HPDE6-E6E7 (cell line): Measurements from ENCODE around the gene OCIAD1.
"Not testable (repeated sequence)": the region's sequence is repeated elsewhere in the genome, so short reads cannot be mapped to it uniquely, and the experiment has no call there.

Experiments used
- DNase-seq: peaks from one replicate; pipeline ENCODE4 v3.0.0; 2011; ENCODE audit warnings: missing footprints; ENCODE audit errors: extremely low spot score

The OCIAD1 gene

DNA sequence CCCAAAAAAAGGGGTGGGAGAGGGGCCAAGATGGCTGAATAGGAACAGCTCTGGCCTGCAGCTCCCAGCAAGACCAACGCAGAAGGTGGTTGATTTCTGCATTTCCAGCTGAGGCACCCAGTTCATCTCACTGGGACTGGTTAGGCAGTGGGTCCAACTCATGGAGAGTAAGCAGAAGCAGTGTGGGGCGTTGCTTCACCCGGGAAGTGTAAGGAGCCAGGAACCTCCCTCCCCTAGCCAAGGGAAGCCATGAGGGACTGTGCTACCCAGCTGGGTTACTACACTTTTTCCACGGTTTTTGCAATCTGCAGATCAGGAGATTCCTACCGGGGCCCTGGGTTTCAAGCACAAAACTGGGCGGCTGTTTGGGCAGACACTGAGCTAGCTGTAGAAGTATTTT is 13.9 kb upstream of the OCIAD1 start:
- no peak for DNase-seq

DNA sequence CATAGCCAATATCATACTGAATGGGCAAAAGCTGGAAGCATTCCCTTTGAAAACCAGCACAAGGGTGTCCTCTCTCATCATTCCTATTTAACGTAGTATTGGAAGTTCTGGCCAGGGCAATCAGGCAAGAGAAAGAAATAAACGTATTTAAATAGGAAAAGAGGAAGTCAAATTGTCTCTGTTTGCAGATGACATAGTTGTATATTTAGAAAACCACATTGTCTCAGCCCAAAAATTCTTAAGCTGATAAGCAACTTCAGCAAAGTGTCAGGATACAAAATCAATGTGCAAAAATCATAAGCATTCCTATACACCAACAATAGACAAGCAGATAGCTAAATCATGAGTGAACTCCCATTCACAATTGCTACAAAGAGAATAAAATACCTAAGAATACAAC is 9.5 kb upstream of the OCIAD1 start:
- not testable (repeated sequence) for DNase-seq

- DNase-seq: no peak
These were observed 3.3 kb upstream of the OCIAD1 start for GRCh38 chr4:48827622-48828021.

- no peak for DNase-seq
These were observed 693 bp downstream of the OCIAD1 start for GRCh38 chr4:48831532-48832030.

DNA sequence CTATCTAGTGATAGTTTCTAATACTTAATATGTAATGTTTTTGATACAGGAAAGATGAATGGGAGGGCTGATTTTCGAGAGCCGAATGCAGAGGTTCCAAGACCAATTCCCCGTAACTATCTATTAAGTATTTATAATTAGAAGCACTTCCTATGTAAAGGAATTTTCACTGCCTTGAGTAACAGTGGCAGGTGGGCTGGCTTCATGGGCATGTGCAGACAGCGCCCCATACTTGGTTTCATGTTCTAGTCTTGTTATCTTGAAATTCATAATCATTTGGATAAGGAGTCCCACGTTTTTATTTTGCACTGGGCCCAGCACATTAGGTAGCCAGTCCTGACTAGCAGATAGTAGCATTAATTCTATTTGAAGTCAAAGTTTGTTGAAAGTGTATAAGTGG is 1.7 kb downstream of the OCIAD1 start:
- DNase-seq: no peak

DNA sequence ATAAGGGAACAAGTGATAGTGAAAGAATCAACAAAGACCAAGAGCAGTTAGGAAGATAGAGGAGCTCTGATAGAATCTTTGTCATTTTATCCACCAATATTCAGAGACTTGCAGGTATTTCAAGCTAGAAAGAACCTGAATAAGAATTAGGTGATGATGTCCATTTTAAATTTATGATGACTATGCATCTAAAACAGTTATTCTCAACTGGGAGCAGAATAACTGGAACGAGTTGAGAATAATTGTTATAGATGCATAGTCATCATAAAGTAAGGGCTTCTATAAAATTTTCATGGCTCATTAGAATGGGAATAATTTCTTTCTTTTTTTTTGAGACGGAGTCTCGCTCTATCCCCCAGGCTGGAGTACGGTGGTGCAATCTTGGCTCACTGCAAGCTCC is 5.8 kb downstream of the OCIAD1 start:
- DNase-seq: no peak

DNA sequence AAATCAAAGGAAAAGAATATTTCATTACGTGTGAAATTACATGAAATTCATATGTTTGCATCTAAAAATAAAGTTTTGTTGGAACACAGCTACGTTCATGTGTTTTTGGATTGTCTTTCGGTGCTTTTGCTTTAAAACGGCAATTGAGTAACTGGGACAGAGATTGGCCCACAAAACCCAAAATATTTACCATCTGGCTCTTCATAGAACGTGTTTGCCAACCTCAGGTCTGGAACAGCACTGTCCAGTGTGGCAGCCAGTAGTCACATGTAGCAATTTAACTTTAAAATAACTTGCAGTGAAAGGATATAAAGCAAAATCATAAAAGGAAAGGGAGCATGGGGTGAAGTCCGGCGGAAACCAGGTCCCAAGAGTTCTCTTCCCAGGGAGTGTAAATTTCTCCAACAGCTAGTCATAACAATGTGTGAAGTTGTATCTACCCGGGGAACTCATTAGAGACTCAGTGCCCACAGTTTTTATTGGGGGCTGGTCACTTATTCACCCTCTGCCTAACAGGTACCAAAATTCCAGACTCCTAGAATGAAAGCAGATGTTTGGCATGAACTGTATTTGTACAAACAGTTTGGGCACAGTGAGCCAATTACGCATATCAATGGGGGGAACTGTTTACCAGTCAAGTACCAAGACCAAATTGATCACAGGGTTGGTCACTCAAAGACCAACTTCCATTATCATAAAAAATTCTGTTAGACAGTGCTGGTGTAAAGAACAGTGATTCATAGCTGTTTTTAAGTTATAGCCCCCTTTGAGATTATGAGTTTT is 10.3 kb downstream of the OCIAD1 start:
- DNase-seq: no peak

DNA sequence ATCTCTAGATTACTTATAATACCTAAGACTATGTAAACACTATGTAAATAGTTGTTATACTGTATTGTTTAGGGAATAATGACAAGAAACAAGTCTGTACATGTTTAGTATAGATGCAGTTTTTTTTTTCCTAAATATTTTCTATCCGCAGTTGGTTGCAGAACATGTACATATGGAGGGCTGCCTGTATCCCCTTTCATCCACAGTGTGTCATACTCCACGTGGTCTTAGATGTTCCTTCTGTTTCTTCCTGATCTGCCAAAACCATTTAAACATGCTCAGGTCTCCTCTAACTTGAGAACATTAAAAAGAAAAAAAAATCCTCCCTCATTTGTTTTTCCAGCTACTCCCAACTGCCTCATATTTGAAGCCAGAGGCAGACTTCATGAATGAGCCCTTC is 14.0 kb downstream of the OCIAD1 start:
- DNase-seq: no peak

DNA sequence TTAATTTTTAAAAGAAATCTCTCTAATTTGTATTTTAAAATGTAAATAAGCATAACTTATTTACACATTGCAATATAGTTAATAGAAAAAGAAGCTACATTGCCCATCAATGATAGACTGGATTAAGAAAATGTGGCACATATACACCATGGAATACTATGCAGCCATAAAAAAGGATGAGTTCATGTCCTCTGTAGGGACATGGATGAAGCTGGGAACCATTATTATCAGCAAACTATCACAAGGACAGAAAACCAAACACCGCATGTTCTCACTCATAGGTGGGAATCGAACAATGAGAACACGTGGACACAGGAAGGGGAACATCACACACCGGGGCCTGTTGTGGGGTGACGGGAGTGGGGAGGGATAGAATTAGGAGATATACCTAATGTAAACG is 17.9 kb downstream of the OCIAD1 start:
- not testable (repeated sequence) for DNase-seq

- DNase-seq: no peak
These were observed 20.8 kb downstream of the OCIAD1 start for GRCh38 chr4:48851651-48852050.

DNA sequence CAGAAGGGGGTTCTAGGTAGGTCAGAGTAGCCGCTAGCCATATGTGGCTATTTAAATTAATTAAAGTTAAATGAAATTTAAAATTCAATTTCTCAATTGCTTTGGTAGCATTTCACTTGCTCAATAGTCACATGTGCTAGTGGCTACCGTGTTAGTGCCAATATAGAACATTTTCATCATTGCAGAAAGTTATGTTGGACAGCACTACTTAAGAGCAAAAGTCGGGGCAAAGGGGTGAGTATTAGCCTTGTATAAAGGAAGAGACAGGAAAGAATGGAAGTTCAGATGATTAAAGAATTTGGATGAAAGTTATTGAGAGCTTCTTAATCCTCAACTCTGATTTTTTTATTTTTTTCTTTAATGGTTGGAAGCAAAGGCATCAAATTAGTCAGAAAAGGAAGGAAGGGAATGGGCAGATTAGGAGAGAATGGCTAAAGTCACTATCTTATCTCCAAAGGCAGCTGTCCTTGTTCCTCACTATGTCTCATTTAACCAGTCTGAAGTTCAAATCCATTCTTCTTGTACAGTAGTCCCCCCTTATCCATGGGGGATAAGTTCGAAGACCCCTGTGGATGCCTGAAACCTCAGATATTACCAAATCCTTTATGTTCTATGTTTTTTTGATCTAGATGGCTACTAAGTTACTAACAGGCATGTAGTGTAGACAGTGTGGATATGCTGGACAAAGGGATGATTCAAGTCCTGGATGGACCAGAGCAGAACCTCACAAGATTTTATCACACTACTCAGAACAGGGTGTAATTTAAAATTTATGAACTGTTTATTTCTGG is 22.9 kb downstream of the OCIAD1 start:
- DNase-seq: no peak

- no peak for DNase-seq
These were observed 23.5 kb downstream of the OCIAD1 start for GRCh38 chr4:48854395-48854683.

- no peak for DNase-seq
These were observed 24.1 kb downstream of the OCIAD1 start for GRCh38 chr4:48854982-48855381.

DNA sequence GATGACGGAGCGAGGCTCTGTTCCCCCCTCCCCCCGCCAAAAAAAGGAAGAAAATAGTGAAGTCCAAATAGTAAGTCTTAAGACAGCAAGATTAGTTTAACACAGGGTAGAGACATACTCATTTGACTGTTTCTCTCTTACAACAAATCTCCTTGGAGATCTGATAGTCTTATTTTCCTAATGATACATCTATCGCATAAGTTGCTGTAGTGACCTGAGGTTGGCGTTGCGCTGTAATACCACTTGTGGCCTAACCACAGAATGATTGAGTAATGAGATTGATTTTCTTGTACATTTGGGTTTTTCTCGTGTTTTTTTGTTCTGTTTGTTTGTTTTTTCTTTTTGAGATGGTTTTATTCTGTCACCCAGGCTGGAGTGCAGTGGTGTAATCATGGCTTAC is 27.2 kb downstream of the OCIAD1 start:
- no peak for DNase-seq

- no peak for DNase-seq
These were observed 31.1 kb downstream of the OCIAD1 start for GRCh38 chr4:48862038-48862437.

DNA sequence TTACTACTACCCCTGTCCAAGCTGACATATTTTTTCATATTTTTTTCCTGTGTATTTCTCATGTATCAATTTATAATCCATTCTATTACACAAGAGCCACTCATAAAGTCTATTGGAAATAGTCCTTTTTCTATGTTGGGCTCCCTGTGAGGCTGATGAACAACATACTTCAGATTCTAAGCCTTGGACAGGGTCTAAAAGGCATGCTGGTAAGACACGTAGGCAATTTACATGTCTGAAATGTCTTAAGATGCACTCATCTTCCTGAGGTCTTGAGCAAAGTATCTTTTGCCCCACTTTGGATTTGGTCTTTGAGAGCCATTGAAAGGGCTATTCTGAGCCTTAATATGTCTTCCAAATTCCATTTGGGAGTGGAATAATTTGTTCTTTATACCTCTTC is 31.8 kb downstream of the OCIAD1 start:
- DNase-seq: no peak

GRCh38 chr4:48863728-48864127 is 32.8 kb downstream of the OCIAD1 start:
- DNase-seq: no peak

DNA sequence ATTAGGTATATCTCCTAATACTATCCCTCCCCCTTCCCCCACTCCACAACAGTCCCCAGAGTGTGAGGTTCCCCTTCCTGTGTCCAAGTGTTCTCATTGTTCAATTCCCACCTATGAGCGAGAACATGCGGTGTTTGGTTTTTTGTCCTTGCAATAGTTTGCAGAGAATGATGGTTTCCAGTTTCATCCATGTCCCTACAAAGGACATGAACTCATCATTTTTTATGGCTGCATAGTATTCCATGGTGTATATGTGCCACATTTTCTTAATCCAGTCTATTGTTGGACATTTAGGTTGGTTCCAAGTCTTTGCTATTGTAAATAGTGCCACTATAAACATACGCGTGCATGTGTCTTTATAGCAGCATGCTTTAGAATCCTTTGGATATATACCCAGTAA is 33.8 kb downstream of the OCIAD1 start:
- DNase-seq: not testable (repeated sequence)

DNA sequence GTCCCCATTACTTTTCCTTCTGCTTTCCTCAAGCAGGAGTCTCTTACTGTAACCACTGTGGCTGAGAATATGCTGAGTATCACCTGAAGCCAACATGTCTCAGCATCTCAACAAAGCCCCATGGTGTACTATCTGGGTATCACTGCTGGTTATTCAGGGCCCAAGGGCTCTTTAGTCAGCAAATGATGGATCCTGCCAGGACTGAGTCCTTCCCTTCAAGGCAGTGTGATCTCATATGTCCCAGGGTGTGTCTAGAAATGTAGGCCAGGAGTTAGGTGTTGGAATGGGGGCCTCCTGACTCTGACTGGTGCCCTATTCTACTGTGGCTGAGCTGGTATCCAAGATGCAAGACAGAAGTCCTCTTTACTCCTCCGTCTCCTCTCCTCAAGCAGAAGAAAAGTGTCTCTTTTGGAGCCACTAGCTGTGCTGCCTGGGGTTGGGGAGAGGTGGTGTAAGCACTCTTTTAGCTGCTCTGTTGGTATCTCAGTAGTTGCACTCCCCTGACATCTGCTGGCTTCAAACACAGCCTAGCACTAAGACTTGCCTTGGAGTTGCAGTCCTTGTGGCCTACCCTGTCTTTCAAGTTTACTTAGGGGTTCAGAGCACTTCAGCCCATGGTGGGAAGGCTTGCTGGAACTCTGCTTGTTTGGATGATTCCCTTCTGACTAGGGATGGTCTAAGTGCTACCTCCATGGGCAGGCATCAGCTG is 47.1 kb downstream of the OCIAD1 start:
- no peak for DNase-seq

- DNase-seq: no peak
These were observed 48.9 kb downstream of the OCIAD1 start for GRCh38 chr4:48879561-48880442.

DNA sequence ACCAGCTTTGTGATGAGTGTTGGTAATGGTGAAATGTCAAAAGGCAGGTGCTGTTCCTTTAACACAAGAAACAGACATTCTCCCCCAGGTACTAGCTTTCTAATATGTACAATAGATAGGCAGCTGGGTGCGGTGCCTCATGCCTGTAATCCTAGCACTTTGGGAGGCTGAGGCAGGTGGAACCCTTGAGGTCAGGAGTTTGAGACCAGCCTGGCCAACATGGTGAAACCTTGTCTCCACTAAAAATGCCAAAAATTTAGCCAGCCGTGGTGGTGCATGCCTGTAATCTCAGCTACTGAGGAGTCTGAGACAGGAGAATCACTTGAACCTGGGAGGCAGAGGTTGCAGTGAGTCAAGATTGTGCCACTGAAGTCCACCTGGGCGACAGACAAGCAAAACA is 50.8 kb downstream of the OCIAD1 start:
- DNase-seq: not testable (repeated sequence)

GRCh38 chr4:48889750-48890149 is 58.9 kb downstream of the OCIAD1 start:
- DNase-seq: not testable (repeated sequence)
